Heart left ventricle (tissue), 13 donors: ENCODE measurements around the gene PRMT7.

Source experiments
- CTCF ChIP-seq, 12 donors: fragments of 200-600 bp; sonication (generic) in 4 of 12; IDR thresholded peaks; one replicate each; pipeline versions ENCODE4 v1.5.0 to v1.8.0; 2018 to 2022; ENCODE audit warnings: antibody characterized with exemption in 12 of 12, mild to moderate bottlenecking in 5 of 12
- POLR2A ChIP-seq, 2 donors: fragments of 450-650 bp; IDR thresholded peaks; one replicate each; pipeline ENCODE4 v1.6.1; 2017; ENCODE audit warnings: antibody characterized with exemption in 2 of 2, mild to moderate bottlenecking in 2 of 2, moderate library complexity in 2 of 2
- donor health status: ischemic (EF 13 %, LVEDD 7.1; RV severe dilation, severe dysfunction).
- donor health status: DM: no; HTN: yes; CAD: no.
- donor health status: DM: no; HTN: no; CAD: no.
- donor health status: ischemic (EF 25% LVEDD 6.9; RV normal size, moderate dysfunction).
- donor health status: ischemic (EF 25% LVEDD 5.7; RV mildly dilated, moderate dysfunction).
- donor health status: ischemic (EF 35%, LVEDD 5.7; RV mildly dilated, moderate dysfunction).
- donor health status: nonischemic (EF 11% LVEDD 7.7; RV severe dilation, severe dysfunction).
- donor health status: DM: yes; HTN: yes; CAD: no.
- donor health status: PGD.
- donor health status: ischemic (EF 29% LVEDD 5.4; RV normal size, mild dysfunction).
- donor health status: nonischemic (EF 23%, LVEDD 6.1; RV moderate dilation, normal function).

GRCh38 chr16:68275611-68276191 is 35.1 kb upstream of the PRMT7 start:
- TF ChIP-seq CTCF (IDR thresholded peaks at IDR 0.05) (no peak), POLR2A (IDR thresholded peaks at IDR 0.05) (no peak)
